Vagina (tissue), 2 donors: ENCODE results near the gene NPAS2. TPM values are rescaled to one million over a fixed set of nuclear protein-coding genes. Genes with fewer than 3 reads are reported as not detected.

Experiments
- DNase-seq, 2 donors: peaks; one replicate each; pipeline ENCODE4 v3.0.0-alpha.2; 2017; ENCODE audit errors: extremely low spot score in 2 of 2
- H3K27ac ChIP-seq: fragments of 200-600 bp; sonication (generic); one replicate; pipeline ENCODE4 v1.5.1; 2019
- H3K27me3 ChIP-seq: fragments of 200-600 bp; sonication (generic); one replicate; pipeline ENCODE4 v1.5.1; 2019
- H3K36me3 ChIP-seq, 2 donors: fragments of 200-600 bp; sonication (generic); one replicate each; pipeline ENCODE4 v1.5.1; 2017 to 2019
- H3K4me1 ChIP-seq: fragments of 200-600 bp; sonication (generic); one replicate; pipeline ENCODE4 v1.5.1; 2019
- H3K4me3 ChIP-seq, 2 donors: fragments of 200-600 bp; sonication (generic); 1 replicate in 1 of 2; 2 replicates in 1 of 2; pipeline ENCODE4 v1.5.1; 2016 to 2019
- H3K9me3 ChIP-seq: fragments of 200-600 bp; sonication (generic); one replicate; pipeline ENCODE4 v1.5.1; 2019
- POLR2A ChIP-seq, 2 donors: fragments of 450-650 bp; IDR thresholded peaks; one replicate each; pipeline ENCODE4 v1.6.1; 2017; ENCODE audit warnings: antibody characterized with exemption in 2 of 2, mild to moderate bottlenecking in 2 of 2, moderate library complexity in 2 of 2
- POLR2AphosphoS5 ChIP-seq, 2 donors: sonication (generic); formaldehyde crosslinking; IDR thresholded peaks; one replicate each; pipeline ENCODE4 v1.9.0; 2017; ENCODE audit warnings: antibody characterized with exemption in 2 of 2, mild to moderate bottlenecking in 2 of 2, low read depth in 1 of 2; ENCODE audit not compliant: insufficient read depth in 1 of 2
- intact Hi-C: fragments of 100-400 bp; cut with DNase I; formaldehyde crosslinking; loops from one replicate; pipeline ENCODE4 v1.15.1; 2023
- total RNA-seq: library from RNA; depleted of rRNA; stranded (reverse); fragments of >200 nt; gene quantifications from one replicate; pipeline ENCODE4 v1.2.3, GENCODE V29; 2016
- TF ChIP-seq, protein P1 (sequence below), 3 experiments: fragments of 450-650 bp in 2 of 3; fragments of 200-600 bp in 1 of 3; sonication (generic) in 1 of 3; IDR thresholded peaks; one replicate each; pipeline ENCODE4 v1.5.1; 2017 to 2019; ENCODE audit warnings: antibody characterized with exemption in 3 of 3, mild to moderate bottlenecking in 2 of 3, moderate library complexity in 2 of 3

NPAS2 gene
- total RNA-seq, 1 donor from 2014 or later: 37.6 TPM

- Histone ChIP-seq H3K27me3 (no peaks in the 10 kb centered on the region), H3K9me3 (no peaks in the 10 kb centered on the region), H3K4me1 (peaks cover 6% of the 10 kb centered on the region), H3K27ac (no peak overlapping the region), H3K36me3 (no peaks in the 10 kb centered on the region), H3K4me3 (no peak overlapping the region)
- intact Hi-C loops: loop anchor here (10.0 kb wide), 1 partner anchor 171 kb away; no protein-coding TSS in a partner anchor
- DNase-seq: no peak
- TF ChIP-seq, protein P1, sequence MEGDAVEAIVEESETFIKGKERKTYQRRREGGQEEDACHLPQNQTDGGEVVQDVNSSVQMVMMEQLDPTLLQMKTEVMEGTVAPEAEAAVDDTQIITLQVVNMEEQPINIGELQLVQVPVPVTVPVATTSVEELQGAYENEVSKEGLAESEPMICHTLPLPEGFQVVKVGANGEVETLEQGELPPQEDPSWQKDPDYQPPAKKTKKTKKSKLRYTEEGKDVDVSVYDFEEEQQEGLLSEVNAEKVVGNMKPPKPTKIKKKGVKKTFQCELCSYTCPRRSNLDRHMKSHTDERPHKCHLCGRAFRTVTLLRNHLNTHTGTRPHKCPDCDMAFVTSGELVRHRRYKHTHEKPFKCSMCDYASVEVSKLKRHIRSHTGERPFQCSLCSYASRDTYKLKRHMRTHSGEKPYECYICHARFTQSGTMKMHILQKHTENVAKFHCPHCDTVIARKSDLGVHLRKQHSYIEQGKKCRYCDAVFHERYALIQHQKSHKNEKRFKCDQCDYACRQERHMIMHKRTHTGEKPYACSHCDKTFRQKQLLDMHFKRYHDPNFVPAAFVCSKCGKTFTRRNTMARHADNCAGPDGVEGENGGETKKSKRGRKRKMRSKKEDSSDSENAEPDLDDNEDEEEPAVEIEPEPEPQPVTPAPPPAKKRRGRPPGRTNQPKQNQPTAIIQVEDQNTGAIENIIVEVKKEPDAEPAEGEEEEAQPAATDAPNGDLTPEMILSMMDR (IDR thresholded peaks at IDR 0.05): no peak
- no peak for TF ChIP-seq POLR2AphosphoS5 (IDR thresholded peaks at IDR 0.05; ENCODE audit: insufficient read depth in 1 of 2, low read depth in 1 of 2)
- TF ChIP-seq POLR2A (IDR thresholded peaks at IDR 0.05): no peak
These were observed 5.9 kb upstream of the NPAS2 start for GRCh38 chr2:100814043-100814442.

DNA sequence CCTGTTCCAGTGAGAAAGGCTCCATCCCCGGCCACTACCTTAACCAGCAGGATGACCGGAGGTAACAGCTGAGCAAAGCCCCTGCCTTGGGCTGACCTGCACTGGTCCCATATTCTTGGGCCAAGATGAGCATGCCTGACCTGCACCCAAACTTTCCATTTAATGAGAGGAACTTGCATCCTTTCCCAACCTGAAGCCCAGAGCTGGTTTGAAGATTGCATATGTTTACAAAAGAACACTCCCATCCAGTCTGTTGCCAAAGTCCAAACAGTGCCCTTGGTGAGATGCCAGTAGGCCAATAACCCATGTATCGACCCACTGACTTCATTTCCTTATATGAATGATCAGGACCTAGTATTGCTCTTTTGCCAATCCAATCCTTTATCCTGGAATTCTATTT, 5.5 kb upstream of the NPAS2 start:
- H3K36me3 ChIP-seq: no peaks in the 10 kb centered on the region
- intact Hi-C loops: loop anchor here (10.0 kb wide), 1 partner anchor 170 kb away; no protein-coding TSS in a partner anchor
- DNase-seq: no peak
- H3K4me1 ChIP-seq: peaks cover 9% of the 10 kb centered on the region
- no peak for TF ChIP-seq POLR2AphosphoS5 (IDR thresholded peaks at IDR 0.05; ENCODE audit: insufficient read depth in 1 of 2, low read depth in 1 of 2)
- TF ChIP-seq, protein P1 (IDR thresholded peaks at IDR 0.05): no peak
- no peak for TF ChIP-seq POLR2A (IDR thresholded peaks at IDR 0.05)
- H3K27ac ChIP-seq: no peak overlapping the region
- H3K27me3 ChIP-seq: no peaks in the 10 kb centered on the region
- H3K4me3 ChIP-seq: no peak overlapping the region
- no peaks in the 10 kb centered on the region for H3K9me3 ChIP-seq

DNA sequence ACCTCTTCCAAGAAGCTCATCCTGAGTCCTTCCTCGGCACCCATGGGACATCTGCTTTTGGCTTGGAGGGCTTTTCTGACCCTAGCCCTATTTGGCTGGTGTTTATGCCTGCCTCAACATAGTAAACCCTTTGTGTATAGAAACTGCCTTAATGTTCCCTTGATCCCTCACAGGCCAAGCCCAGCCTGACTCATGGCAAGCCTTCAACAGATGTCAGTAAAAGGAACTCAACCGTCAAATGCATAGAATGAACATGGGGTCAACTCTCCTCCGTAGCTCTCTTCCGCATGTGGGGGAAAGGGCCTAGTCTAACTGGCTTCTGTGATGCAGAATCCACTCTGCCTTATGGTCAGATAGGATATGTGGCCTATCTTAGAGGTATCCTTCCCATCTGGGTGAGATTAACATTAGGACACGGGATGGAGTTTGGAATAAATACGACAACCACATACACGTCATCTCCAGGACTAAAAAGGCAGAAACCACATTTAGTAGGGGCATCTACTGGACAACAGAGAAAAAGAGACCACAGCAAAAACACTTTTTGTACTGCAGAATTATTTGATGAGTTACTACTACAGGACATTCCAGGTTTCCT, 2.5 kb upstream of the NPAS2 start:
- Histone ChIP-seq H3K9me3 (no peaks in the 10 kb centered on the region), H3K27me3 (no peaks in the 10 kb centered on the region), H3K4me1 (peaks cover 26% of the 10 kb centered on the region), H3K4me3 (no peak overlapping the region), H3K27ac (peak overlapping the region; percentile 88), H3K36me3 (no peaks in the 10 kb centered on the region)
- no peak for DNase-seq
- TF ChIP-seq POLR2AphosphoS5 (IDR thresholded peaks at IDR 0.05; ENCODE audit: insufficient read depth in 1 of 2, low read depth in 1 of 2): no peak
- no peak for TF ChIP-seq POLR2A (IDR thresholded peaks at IDR 0.05)
- TF ChIP-seq, protein P1 (IDR thresholded peaks at IDR 0.05): no peak
- intact Hi-C loops: loop anchor here (1.0 to 10.0 kb wide), 2 partner anchors 104 to 167 kb away; no protein-coding TSS in a partner anchor

GRCh38 chr2:100818003-100818605, 1.8 kb upstream of the NPAS2 start:
- peaks cover 30% of the 10 kb centered on the region for H3K4me1 ChIP-seq
- TF ChIP-seq POLR2A (IDR thresholded peaks at IDR 0.05) (no peak), POLR2AphosphoS5 (IDR thresholded peaks at IDR 0.05; ENCODE audit: insufficient read depth in 1 of 2, low read depth in 1 of 2) (peak in 1 of 2 donors; percentile 59)
- TF ChIP-seq, protein P1 (IDR thresholded peaks at IDR 0.05): no peak

More at GRCh38 chr2:100818003-100818605, 1.8 kb upstream of the NPAS2 start:
- intact Hi-C loops: loop anchor here (10.0 kb wide), 1 partner anchor 167 kb away; no protein-coding TSS in a partner anchor
- Histone ChIP-seq H3K9me3 (no peaks in the 10 kb centered on the region), H3K36me3 (no peaks in the 10 kb centered on the region), H3K27me3 (no peaks in the 10 kb centered on the region), H3K4me3 (peak overlapping the region; percentile 59 to 84), H3K27ac (peak overlapping the region; percentile 88)
- no peak for DNase-seq
